PC-3 (cell line): Measurements from ENCODE around the gene PRSS27.

ENCODE experiments used
- CTCF ChIP-seq: fragments of 300-600 bp; sonication (generic); conservative IDR thresholded peaks from 2 replicates; pipeline ENCODE4 v1.5.1; 2017; ENCODE audit warnings: antibody characterized with exemption, low read depth, mild to moderate bottlenecking, low read length
- EZH2 ChIP-seq: fragments of 300-600 bp; sonication (generic); IDR thresholded peaks from one replicate; pipeline ENCODE4 v1.6.1; 2017; ENCODE audit warnings: antibody characterized with exemption, mild to moderate bottlenecking, low read length; ENCODE audit not compliant: unreplicated experiment
- EZH2phosphoT487 ChIP-seq: fragments of 300-600 bp; sonication (generic); IDR thresholded peaks from 2 replicates; pipeline ENCODE4 v1.6.1; 2018; ENCODE audit warnings: mild to moderate bottlenecking, antibody characterized with exemption, low read length, borderline replicate concordance

- TF ChIP-seq CTCF, result no peak
- TF ChIP-seq EZH2phosphoT487, result no peak
- TF ChIP-seq EZH2, result no peak
These were observed 14.7 kb downstream of the PRSS27 start for GRCh38 chr16:2705351-2705750.
